ENCODE data around the gene CACNA2D3. TPM values are rescaled to one million over a fixed set of nuclear protein-coding genes. Genes with fewer than 3 reads are reported as not detected.

CACNA2D3 gene
- total RNA-seq, 1 donor from 2014 or later = 0.10 TPM

DNA sequence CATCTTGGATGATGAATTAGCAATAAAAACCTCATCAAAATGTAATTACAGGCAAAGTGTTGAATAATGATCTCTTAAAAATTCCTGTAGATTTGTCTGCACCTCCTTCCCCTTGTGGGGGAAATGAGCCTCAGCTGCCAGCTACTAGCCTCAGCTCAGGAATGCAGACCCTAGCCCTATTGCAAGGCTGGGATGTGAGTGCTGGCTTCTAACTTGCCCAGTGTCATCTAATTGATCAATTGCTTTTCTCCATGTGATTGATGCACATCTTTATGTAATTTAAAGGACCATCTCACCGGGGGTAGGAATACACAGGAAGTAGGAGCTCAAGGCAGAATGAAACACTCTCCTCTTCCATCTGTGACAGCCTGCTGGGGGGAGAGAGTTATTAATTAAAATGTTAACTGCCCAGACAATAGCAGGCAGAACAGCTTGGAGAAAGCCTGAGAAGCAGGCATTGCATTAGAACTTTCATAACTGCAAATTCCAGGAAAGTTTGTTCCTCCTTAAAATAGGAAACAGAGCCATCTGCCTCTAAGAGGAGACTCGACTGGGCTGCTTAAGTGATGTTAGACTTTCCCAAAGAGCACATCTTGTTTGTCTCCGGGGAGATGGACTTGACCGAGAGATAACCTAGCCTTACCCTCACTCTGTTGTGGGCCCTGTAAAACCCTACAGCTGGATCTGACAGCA, 735.9 kb downstream of the CACNA2D3 start:
- DNase-seq (ENCODE audit: low spot score) = no peak
- no peak for ATAC-seq

GRCh38 chr3:54859184-54859583, 736.8 kb downstream of the CACNA2D3 start:
- no peak for DNase-seq (ENCODE audit: low spot score)
- ATAC-seq = no peak

DNA sequence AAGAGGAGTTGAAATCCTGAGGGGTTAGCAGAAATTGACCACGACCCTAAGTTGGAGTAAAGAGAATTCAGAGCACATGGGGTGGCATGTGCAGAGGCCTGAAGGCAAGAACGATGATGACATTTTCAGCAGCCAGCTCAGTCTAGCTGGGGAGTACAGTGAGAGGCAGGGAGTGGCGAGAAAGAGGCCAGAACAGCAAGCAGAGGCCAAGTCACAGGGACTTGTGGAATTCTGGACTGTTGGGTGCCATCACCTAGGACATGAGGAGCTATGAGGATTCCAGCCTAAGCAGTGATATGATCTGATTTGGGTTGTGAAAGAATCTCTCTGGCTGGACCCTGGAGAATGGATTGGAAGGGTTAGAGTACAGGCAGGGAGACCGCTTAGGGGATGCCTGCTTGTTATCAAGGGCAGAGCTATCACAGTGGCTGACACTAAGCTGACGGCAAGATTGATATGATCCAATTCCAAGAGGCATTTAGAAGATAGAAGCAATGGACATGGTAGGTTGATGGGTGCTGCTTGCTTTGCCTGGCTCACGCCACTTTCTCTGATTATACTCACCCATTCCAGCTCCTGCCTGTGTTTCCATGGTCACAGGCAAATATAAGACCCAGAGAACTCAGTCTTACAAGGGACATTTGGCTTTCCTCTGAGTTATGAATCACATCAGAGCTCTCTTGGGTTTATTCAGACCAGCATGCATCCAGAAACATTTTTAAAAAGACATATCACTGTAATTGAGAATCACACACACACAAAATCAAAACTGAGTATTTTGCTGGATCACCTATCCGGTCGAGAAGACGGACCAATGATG, 739.1 kb downstream of the CACNA2D3 start:
- ATAC-seq (no peak), DNase-seq (ENCODE audit: low spot score) (no peak)

DNA sequence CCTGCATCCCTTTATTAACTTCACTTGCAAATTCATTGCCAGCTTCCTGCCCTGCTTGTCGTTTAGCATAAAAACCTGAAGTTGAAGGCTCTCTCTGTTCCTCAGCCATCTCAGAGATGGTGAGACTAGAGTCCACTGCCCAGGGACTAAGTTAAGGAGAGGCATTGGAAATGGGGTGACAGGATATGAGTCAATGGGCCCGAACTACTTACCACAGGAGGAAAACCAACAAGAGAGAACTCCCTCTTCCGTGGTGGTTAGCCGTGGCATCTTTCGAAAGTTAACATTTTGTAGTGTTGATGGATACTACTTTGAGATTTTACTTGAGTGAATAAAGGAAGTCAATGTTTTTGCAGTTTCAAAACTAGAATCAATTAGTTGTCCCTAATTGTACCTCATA, 740.2 kb downstream of the CACNA2D3 start:
- ATAC-seq (no peak), DNase-seq (ENCODE audit: low spot score) (no peak)

DNA sequence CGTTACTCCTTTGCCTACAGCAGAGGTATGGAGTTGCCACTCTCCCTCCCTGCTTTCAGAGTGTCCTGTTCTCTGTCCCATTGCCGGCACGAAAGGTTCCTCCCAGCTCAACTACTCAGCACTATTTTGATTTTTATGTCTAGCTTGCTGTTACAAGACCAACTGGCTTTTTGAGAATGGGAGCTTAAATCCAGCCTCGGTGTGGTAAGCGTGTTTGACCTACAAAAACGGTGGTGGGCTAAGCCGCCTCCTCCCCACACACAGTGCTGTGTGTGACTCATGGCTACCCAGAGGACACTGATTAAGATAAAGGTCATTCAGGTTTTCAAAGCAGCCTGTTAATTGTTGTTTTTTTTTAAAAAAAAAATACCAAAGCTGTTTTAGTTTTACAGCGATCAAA, 741.0 kb downstream of the CACNA2D3 start:
- no peak for DNase-seq (ENCODE audit: low spot score)

GRCh38 chr3:54863786-54864185, 741.4 kb downstream of the CACNA2D3 start:
- ATAC-seq (no peak), DNase-seq (ENCODE audit: low spot score) (no peak)

More for the DNA sequence above, 741.0 kb downstream of the CACNA2D3 start:
- ATAC-seq = no peak

DNA sequence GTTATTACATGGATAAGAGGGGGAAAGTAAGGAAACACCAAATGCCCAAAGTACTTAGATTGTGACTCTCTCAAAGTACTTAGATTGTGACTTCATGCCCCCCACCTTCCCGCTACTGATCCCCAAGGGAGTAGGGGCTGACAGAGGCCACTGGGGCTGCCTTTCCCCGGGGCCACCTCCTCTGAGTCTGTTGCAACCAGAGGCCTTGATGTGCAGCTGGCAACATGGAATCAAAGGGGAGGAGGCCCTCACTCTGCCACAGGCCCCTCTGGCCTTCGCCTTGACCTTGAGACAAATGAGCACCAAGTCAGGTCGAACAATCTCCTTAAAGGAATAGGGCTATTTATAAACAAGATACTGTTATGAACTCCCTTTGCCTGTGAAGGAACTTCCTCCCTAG, 743.0 kb downstream of the CACNA2D3 start:
- DNase-seq (ENCODE audit: low spot score) = no peak
- ATAC-seq = no peak

GRCh38 chr3:54866251-54866650, 743.9 kb downstream of the CACNA2D3 start:
- ATAC-seq (no peak), DNase-seq (ENCODE audit: low spot score) (no peak)

- no peak for DNase-seq (ENCODE audit: low spot score)
- ATAC-seq = peak; percentile 55
Measured at GRCh38 chr3:54870423-54870822, 748.1 kb downstream of the CACNA2D3 start.

GRCh38 chr3:54871867-54872266, 749.5 kb downstream of the CACNA2D3 start:
- ATAC-seq (no peak), DNase-seq (ENCODE audit: low spot score) (no peak)

GRCh38 chr3:54873059-54874010, 751.0 kb downstream of the CACNA2D3 start:
- ATAC-seq (no peak), DNase-seq (ENCODE audit: low spot score) (no peak)

GRCh38 chr3:54874816-54875556, 752.6 kb downstream of the CACNA2D3 start:
- ATAC-seq (no peak), DNase-seq (ENCODE audit: low spot score) (no peak)

DNA sequence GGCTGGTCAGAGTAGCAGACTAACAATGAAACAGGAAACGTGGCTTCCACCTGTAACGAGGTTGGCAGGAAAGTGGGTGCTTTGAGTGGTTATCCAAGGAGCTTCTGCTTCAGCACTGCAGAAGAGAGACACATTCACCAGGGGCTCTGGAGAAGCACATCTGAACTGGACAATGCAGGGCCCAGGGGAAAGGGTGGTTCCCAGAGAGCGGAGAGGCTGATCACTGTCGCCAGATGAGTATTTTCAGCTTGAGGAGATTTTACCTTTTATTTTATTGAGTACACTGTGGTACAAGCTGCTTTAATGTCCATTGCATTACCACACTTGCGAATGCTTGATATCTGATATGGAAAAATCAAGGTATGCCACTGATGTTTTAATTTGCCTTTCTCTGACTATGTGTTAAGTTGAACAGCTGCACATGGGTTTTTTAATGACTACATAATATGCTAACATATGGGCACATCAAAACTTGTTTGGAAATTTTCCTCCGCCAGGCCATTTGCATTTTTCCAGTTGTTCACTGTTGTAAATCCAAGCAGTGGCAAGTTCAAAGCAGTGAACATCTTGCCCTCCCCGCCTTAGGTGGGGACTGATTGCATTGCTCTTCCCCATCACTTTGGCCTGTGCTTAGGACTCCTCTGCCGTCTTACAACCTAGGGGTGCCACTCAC, 753.4 kb downstream of the CACNA2D3 start:
- DNase-seq (ENCODE audit: low spot score) = no peak
- no peak for ATAC-seq

GRCh38 chr3:54876694-54877093, 754.3 kb downstream of the CACNA2D3 start:
- no peak for DNase-seq (ENCODE audit: low spot score)
- no peak for ATAC-seq

DNA sequence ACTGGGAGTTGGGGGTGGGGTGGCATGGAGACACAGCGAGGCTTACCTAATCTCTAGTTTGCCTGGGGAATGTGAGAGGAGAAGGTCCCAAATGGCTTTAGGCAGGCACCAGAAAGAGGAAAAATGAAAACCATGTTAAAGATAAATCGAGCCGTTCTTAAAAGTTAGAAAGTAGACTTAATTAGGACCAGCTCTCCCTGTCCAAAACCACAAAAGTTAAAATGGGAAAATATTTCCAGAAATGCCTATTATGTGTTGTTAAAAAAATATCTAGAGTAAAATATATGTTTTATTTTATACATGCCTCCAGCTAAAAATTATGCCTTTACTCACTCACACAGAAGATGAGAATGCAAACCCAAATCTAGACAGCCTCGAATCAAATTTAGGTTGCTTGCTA, 755.4 kb downstream of the CACNA2D3 start:
- ATAC-seq (no peak), DNase-seq (ENCODE audit: low spot score) (no peak)

DNA sequence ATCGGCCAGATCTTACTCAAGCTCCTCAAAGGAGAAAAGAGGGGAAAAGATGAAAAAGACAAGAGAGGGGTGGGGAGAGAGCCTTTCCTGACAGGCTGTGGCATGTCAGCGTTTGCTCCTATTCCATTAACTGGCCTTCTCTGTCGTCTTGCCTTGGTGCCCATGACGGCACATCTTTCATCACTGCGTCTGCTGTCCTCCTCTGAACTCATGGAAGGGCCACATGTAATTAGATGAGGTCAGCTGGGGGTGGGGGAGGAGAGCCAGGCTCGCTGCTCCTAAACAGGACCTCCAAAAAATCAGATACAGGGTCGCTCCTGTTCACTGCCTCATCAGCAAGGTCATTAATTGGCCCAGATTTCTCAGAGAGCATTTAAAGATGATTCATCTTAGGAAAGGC, 755.8 kb downstream of the CACNA2D3 start:
- no peak for ATAC-seq
- no peak for DNase-seq (ENCODE audit: low spot score)

- ATAC-seq = no peak
- no peak for DNase-seq (ENCODE audit: low spot score)
Measured at GRCh38 chr3:54882129-54882833, 759.9 kb downstream of the CACNA2D3 start.

DNA sequence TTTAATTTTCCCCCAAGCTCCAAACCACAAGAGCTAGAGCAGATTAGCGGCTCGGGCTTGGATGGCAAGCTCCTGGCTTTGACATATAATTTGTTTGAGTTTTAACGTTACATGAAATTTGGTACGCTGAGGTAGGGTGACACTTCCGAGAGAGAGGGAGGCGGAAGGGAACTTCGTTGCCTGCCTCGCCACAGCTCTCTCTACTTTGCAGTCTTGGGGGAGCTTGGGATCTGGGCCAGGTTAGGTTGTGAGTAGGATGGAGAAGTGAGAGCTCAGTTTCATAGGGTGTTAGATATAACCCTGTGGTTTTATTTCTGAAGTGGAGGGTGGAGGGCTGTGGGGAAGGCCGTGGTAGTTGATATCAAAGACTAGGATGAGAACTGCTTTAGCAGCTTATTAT, 765.8 kb downstream of the CACNA2D3 start:
- DNase-seq (ENCODE audit: low spot score) = no peak
- no peak for ATAC-seq

- DNase-seq (ENCODE audit: low spot score) = no peak
Measured at GRCh38 chr3:54888873-54889272, 766.5 kb downstream of the CACNA2D3 start.

More at GRCh38 chr3:54888873-54889272, 766.5 kb downstream of the CACNA2D3 start:
- no peak for ATAC-seq

Measured in left lobe of liver (tissue), 2 donors.